Lung microvascular endothelial cell (primary cell): ENCODE data around the gene IGSF21. TPM values are rescaled to one million over a fixed set of nuclear protein-coding genes. Genes with fewer than 3 reads are reported as not detected.

ENCODE experiments used
- DNase-seq, 2 donors: peaks; one replicate each; pipeline versions ENCODE4 v3.0.0 to v3.0.0-alpha.2; 2010; ENCODE audit warnings: low read depth in 2 of 2
- total RNA-seq: library from RNA; depleted of rRNA; stranded (reverse); fragments of >200 nt; gene quantifications from 2 replicates; pipeline ENCODE4 v1.2.1, GENCODE V29; 2014

IGSF21 gene
- total RNA-seq, 1 donor from 2014 or later, result not detected

DNA sequence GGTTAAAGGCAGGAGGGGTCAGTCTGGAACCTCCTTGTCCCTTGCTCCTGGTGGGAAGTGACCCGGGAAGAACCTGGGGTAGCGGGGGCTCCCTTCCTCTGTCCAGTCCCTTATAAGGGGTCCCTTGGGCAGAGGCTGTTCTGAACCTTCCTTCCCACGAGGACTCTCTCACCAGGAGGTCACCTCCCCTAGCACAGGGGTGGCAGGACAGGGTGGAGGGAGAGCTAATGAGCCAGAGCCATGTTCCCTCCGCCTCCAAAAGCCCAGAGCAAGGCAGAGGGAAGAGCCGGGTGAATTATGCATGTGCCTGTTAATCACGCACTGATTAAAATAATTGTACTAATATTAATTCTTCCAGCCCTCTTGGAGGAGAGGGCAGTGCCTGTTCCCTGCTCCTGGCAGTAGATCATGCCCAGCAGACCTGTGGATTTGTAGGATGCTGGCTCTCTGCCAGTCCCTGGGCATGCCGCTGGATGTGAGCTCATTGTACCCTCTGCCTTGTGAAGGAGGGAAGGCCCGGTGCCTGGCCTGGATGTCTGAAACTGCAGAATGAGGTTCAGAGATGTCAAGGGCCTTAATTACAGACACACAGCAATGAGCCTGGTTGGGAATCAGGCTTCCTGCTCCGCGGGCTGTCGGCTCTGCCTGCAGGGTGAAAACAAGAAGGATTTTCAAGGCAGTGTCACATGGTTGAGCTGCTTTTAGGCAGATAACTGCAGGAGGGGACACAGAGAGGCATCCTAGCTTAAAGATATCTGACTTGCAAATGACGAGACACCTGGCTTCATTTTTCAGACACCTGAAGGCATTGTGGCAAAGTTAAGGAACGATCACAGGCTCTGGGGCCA lies 68.2 kb downstream of the IGSF21 start:
- no peak for DNase-seq

DNA sequence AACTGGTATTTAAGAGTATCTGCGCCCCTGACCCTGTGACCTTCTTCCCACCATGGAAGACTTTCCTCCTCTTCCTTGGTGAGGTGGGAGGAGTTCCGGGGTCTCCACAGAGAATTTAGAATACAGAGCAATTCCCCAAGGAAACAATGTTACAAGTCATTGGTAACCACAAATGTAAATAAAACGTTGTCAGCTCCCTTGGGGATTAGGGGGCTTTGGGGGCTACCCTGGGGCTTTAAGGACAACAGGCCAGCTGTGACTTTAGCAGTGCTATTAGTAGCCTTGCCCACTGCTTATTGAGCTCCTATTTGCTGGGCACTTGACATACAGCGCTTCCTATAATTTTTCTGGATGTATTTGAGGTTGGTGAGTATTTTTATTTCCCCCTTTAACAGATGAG lies 69.0 kb downstream of the IGSF21 start:
- no peak for DNase-seq

DNA sequence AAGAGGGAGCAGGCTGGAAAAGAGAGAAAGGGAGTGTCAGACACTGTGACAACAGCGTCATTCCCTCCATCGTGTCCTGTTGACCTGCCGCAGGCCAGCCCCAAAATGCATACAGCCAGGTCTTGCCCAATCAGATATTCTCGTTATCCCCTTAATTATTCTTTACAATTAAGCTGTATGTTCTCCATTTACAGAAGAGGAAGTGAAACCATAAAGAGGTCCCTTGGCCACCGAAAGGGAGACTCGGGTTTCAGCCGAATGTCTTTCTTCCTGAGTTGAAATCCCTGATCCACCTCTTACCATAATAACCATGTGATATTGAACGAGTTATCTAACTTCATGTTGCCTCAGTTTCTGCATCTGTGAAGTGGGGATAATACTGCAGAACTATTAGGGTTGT lies 70.5 kb downstream of the IGSF21 start:
- DNase-seq, result no peak

DNA sequence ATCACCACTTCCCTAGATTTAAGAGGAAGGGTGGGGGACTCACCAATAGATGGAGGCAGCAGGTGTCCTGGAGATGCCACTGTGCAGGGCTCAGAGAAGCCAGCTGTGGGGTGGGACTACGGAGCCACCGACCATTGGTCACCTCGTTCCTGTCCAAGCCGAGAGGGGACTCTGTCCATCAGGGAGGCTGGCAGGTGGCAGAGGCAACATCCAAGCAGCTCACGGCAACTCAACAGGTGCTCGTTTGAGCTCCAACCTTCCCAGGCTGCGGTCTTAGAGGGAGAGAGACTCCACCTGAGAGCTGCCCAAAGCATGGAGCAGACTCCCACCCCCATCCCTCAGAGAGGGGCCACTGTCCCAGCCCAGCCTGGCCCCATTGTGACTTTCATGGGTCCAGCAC lies 71.4 kb downstream of the IGSF21 start:
- DNase-seq, result no peak

DNA sequence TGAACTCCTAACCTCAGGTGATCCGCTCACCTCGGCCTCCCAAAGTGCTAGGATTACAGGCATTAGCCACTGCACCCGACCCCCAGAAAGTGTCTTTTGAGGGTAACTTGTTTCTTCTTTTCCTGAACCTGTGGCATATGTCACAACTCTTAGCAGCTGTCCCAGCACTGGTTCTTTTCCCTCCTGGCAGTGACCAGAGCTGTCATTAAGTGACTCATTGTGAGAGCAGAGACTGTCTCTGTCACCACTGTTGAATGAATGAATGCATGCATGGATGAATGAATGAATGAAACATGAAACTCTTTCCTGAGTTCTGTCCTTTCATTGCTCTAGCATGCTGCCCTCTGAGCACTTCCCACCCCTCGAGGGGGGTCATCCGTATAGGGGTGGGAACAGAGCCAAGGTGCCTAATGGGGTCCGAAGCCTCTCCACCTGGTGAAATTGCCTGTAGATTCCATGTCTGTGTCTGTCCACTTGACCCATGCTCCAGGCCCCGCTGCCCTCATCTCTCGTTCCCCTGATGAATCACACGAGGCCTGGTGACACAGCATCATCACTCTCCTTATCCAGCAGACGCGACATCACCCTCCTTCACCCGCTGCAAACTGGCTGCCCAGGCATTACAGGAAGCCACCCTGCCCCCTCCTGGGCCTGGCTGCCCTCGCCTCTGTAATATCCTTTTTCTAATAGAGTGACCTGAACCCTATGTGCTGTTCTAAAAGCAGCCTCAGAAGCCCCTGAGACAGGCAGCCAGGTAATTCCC lies 75.0 kb downstream of the IGSF21 start:
- no peak for DNase-seq

DNA sequence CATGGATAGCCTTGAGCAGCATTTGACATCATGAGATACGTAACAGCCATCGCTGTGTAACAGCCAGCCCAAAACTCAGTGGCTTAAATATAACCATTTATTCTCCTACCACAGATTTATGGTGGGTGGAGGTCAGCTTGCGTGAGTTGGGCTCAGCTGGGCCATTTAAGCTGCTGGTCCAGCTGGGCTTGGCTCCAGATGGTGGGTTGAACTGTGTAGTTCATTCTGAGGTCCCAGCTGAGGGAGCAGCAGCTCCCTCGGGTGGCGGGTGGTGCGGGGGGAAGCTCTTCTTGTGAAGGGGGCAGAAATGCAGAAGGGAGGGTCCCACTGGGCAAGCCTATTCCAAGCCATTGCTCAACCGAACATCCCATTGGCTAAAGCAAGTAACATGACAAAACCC lies 75.9 kb downstream of the IGSF21 start:
- no peak for DNase-seq

DNA sequence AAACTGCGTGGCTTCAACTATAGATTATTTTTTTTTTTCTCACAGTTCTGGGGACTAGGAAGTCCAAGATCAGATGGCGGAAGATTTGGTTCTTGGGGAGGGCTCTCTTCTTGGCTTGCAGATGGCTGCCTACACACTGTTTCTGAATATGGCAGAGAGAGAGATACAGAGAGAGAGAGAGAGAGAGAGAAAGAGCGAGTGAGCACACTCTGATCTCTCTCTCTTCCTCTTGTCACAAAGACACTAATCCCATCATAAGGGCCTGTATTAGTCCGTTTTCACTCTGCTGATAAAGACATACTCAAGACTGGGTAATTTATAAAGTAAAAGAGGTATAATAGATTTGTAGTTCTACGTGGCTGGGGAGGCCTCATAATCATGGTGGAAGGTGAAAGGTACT lies 79.5 kb downstream of the IGSF21 start:
- no peak for DNase-seq

DNA sequence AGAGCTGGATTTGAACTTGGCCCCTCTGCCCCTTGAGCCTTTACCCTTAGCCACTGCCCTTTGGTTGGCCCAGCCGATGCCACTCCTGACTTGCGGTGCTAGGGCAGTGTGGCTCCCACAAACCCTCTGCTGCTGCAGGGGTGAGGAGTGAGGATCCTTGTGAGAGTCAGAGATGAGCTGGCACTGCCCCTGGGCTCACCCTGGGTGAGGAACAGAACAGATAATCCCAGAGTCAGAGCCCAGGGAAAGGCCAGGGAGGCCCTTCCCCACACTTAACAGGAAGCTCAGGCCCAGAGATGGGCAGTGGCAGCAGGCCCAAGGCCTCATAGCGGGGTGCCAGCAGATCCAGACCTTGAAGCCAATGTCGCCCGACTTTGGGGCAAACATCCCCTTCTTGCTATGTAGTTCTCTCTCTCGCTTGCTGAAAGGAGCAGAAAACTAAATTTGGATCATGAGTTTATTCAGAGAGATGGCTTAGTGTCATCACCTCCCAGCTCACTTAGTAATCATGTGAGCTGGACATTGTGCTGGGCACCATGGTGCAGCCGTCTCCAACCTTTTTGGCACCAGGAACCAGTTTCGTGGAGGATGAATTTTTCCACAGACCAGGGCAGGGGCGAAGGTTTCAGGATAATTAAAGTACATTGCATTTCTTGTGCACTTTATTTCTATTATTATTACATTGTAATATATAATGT lies 81.4 kb downstream of the IGSF21 start:
- DNase-seq, result no peak

DNA sequence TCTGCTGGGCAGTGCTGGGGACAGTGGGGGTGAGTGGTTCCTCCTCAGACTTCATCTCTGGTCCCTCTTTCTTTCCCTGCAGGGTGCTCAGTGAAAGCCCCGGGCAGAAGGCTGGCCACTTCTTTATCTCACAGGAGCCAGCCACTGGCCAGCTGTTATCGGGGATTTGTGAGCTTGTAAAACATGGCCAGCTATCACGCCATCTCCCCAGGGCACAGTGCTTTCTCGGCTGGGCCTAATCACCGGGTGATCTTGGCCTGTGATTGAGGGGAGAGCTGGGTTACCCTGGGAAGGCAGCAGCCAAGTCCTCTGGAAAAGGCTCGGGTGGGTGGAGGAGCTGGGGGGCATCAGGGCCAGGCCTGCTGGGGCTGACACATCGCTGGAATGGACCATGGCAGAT lies 83.0 kb downstream of the IGSF21 start:
- no peak for DNase-seq

DNA sequence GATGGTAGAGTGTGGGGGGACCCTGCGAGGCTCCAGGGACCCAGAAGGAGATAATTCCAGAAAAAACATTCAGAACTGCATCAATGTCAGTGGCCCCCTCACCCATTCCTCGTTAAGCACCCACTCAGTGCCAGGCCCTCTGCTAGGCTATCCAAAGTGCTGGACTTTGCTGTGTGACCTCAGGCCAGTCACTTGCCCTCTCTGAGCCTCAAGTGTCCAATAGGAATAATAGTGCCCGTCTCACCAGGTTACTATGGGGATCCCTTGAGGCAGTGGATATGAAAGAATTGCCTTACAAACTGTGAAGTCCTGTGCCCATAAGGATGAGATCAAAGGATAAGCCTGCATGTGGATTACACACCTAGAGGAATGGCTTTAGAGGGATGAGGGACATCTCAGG lies 83.4 kb downstream of the IGSF21 start:
- no peak for DNase-seq

DNA sequence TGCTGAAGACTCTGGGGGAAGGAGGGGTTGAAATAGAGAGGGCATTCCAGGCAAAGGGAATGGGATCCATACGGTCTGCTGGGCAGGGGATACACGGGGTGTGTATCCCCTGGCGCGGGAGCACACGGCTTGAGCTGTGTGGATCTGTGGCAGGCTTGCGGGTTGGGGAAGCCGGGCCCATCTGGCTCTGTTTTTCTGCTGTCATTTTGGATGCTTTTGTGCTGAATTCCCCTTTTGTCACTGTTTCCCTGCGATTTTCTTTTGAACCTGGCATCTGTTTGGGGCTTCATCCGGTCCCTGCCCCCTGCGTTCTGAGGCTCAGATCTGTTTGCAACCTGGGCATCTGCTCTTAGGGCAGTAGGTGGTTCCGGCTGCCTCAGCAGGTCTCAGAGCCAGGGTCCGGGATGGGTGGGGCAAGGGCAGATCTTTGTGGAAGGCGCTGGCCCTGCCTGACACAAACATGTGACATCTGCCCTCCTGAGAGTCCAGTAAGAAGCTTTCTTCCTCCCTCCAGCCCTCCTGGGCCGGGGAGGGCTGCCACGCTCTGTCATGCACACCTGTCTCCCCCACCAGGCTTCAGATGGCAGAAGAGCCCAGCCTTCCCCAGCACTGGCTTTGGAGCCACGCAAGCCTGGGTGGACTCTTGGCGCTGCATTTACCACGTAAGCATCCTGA lies 84.0 kb downstream of the IGSF21 start:
- DNase-seq, result no peak

DNA sequence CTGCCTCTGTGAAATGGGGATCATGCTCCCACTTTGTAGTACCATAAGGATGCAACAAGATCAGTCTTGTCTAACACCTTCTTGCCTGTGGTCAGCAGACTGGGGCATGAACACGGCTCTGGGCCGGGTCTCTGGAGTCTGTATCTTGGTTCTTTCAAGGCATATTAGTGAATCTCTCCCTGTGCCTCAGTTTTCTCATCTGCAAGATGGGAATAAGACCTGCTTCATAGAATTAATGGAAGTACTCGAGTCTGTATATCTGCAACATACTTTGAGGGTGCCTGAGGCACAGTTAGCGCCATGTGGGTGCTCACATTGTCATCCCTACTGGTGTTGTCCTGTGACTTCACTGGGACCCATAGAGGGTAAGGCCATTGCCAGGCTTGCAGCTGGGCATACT lies 84.6 kb downstream of the IGSF21 start:
- no peak for DNase-seq

DNA sequence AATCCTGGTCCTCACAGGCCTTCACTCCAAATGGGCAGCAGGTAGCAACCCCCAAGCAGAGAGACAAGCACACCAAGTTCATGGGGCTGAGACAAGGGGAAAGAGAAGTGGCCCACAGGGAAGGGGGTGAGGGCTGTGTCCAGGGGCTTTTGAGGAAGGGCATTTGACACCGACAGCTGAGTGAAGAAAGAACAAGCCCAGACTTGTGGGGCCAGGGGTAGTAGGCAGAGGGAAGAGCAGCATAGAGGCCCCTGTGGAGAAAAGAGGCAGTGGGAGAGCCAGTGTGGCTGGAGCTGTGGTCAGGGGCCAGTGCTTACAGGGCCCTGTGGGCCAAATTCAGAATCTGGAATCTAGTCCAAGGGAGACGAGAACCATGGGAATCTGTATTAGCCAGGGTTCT lies 85.4 kb downstream of the IGSF21 start:
- DNase-seq, result no peak

DNA sequence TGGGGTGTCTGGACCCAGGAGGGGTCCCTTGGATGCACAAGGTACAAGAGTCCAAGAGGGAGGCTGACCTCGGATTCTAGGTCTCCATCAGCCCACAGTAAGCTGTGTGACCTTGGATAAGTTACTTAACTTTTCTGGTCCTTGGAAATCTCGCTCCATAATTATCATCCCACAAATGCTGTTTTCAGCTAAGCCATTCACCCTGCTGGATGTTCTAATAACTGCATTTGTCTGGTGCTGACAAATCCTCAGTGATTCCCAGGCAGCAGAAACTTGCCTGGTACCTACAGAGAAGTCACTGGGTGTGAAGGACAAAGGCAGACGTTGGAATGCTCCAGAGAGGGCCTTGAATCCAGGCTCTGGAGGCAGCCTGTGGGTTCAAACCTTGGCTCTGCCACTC lies 89.7 kb downstream of the IGSF21 start:
- DNase-seq, result no peak

DNA sequence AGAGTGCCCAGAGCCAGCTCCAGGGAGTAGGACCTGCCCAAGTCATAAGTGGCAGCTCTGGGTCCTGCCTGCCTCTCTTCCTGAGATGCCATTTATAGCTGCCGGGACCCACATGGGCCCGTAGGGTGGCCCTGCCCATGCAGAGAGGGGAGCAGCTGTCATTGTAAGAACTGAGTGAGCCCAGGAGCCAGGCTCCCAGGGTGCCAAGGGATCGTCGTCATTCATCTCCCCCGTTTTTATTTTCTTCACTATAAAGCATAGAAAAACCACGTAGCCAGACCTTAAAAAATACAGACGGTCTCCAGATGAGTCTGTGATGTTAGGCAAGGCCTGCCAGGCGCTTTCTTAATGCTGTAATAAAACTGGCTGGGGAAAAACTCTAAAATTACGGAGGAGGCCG lies 90.7 kb downstream of the IGSF21 start:
- DNase-seq, result no peak

DNA sequence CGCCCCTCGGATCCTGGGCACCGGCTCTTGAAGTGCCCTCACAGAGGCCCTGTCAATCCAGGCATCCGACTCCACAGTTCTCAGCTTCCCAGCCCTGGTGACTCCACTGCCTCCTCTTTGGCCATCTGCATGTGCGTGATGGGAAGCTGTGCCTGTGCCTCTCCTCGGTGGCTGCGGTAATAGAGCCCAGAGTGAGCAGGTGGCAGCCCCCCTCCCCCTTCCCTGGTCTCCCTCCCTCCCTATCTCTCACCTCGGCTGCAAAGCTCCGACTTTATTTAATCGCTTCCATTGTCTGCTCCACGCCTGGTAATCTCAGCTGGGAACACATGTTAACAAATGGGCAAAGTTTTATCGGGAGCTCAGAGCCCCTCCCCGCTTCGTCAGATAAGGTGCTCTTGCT lies 91.9 kb downstream of the IGSF21 start:
- DNase-seq, result no peak

DNA sequence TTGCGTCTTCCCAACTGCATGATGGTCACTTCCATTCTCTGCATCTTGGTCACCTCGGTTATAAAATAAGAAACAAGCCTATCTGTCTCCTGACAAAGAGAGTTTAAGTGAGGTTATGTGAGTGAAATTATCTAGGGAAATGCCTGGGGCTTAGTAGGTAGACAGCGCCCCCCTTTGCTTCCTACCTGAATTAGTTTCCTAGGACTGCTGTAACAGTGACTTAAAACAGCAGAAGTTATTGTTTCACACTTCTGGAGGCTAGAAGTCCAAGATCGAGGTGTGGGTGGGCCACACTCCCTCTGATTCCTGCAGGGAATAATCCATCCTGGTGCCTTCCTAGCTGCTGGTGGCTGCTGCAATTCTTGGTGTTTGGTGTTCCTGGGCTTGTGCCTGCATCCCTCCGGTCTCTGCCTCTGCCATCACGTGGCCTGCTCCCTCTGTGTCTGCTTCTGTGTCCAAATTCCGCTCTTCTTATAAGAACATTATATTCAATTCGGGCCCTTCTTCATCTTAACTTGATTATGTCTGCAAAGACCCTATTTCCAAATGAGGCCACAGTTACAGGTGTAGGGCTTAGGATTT lies 92.6 kb downstream of the IGSF21 start:
- DNase-seq, result no peak

DNA sequence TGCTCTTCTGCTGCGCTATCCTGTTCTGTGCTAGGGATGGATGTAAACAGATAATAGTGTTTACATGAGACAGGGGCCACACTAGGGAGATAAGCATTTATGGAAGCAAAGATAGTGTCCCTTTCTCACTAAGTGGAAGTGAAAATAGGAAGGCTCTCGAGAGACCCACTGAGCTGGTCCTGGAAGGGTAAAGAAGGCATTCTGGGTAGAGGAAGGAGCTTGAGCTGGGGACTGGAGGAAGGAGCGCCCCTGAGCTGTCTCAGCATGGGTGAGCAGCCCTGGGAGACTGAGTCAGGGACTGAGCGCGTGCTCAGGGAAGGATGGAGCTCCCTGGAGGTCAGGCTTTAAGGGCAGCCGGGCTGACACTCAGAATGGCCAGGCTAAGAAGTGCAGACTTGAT lies 93.3 kb downstream of the IGSF21 start:
- no peak for DNase-seq

DNA sequence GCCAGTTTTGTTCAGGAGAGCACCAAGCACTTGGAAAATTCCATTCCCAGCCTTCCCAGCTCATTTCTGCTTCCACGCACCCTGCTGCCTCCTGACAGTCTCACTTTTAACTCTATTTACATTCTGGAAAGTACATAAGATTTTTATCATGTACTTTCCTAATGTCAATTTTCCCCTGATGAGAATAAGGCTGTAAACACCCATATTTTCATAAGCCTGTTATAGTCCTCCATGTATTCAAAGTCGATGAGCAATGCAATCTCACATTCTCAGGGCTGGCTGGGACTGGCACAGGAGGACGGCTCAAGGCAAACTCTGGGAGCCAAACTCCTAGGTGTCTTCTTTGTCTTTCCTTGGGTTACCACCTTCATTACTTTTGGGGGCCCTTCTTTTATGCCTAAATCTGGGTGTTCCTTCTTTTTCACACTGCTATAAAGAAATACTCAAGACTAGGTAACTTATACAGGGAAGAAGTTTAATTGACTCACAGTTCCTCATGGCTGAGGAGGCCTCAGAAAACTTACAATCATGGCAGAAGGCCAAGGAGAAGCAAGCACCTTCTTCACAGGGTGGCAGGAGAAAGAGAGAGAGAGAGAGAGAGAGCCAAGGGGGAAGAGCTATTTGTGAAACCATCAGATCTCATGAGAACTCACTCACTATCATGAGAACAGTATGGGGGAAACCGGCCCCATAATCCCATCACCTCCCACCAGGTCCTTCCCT lies 94.6 kb downstream of the IGSF21 start:
- no peak for DNase-seq

DNA sequence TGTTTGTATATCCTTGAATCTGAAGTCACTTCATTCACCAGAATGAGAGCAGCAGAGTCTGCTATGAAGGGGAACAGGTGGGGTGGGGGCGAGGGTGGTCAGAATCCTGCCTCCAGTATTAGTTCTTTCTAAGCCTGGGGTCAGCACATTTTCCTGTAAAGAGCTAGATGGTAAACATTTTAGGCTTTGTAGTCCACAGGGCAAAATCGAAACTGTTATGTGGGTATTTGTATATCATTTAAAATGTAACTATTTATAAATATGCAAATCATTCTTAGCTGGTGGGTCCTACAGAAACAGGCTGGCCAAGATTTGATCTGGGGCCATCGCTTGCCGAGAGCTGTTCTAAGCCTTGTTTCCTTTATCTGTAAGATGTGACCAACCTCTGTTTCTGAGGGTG lies 96.0 kb downstream of the IGSF21 start:
- no peak for DNase-seq

DNA sequence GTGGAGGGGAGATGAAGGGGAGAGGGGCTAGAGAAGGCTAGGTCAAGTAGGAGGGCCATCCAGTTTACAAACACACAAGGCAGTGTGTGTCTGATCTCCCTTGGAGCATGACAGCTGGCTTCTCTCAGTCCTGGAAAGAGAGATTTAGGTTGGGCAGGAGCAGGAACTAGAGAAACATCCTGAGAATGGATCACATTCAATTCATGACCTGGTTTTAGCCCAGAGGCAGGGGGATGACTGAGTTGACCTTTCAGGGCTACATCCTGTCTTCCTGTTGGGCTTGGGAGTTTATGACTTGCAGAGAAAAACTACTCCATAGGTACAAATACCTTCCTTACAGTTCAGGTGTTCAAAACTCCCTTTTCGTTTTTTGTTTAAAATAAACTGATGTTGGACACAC lies 97.0 kb downstream of the IGSF21 start:
- no peak for DNase-seq
